RWPE1 (cell line): Measurements from ENCODE around the gene HOATZ.

Source experiments
- CTCF ChIA-PET: fragments of 350-600 bp; sonication (Branson Sonifier 250); formaldehyde crosslinking; extraction: SDS; loops from one replicate; lab custom pipeline; 2021; lab: Yijun Ruan, JAX
- POLR2A ChIA-PET: fragments of 400-600 bp; formaldehyde crosslinking; extraction: SDS; loops from one replicate; lab custom pipeline; 2020; ENCODE audit warnings: antibody characterized with exemption; ENCODE audit not compliant: low non-redundant PET; lab: Yijun Ruan, JAX
- DNase-seq: peaks from one replicate; pipeline ENCODE4 v3.0.0; 2012; ENCODE audit warnings: low spot score
- H3K27ac ChIP-seq: fragments of 450-650 bp; 2 replicates; pipeline ENCODE4 v1.5.1; 2017
- TF ChIP-seq, protein P1 (sequence below): fragments of 450-650 bp; conservative IDR thresholded peaks from 2 replicates; pipeline ENCODE4 v1.5.1; 2017; ENCODE audit warnings: low read depth, mild to moderate bottlenecking

HOATZ gene

DNA sequence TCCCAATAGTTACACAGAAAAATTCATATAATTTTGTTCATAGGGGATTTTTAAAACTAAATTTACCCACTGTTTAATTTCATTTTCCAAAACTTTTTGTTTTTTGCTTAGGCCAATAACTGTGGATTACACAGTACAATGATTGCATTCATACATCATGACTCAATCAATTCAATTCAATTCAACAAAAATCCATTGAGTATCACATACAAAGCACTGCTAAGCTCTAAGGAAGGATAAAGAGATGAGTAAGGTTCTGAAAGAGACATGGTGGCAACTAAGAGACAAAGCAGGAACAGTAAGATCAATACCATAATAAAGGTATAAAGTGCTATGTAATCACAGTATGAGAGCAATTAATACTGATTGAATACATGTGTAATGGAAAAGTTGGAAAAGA, 16.6 kb downstream of the HOATZ start:
- no peak for DNase-seq
- no peak overlapping the region for H3K27ac ChIP-seq
- ChIA-PET CTCF (no interaction called here), POLR2A (interaction anchor here (0.6 kb wide), 1 partner anchor 406 kb away, joined by 3 read pairs; no protein-coding TSS in a partner anchor)
- TF ChIP-seq, protein P1, sequence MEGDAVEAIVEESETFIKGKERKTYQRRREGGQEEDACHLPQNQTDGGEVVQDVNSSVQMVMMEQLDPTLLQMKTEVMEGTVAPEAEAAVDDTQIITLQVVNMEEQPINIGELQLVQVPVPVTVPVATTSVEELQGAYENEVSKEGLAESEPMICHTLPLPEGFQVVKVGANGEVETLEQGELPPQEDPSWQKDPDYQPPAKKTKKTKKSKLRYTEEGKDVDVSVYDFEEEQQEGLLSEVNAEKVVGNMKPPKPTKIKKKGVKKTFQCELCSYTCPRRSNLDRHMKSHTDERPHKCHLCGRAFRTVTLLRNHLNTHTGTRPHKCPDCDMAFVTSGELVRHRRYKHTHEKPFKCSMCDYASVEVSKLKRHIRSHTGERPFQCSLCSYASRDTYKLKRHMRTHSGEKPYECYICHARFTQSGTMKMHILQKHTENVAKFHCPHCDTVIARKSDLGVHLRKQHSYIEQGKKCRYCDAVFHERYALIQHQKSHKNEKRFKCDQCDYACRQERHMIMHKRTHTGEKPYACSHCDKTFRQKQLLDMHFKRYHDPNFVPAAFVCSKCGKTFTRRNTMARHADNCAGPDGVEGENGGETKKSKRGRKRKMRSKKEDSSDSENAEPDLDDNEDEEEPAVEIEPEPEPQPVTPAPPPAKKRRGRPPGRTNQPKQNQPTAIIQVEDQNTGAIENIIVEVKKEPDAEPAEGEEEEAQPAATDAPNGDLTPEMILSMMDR = no peak

DNA sequence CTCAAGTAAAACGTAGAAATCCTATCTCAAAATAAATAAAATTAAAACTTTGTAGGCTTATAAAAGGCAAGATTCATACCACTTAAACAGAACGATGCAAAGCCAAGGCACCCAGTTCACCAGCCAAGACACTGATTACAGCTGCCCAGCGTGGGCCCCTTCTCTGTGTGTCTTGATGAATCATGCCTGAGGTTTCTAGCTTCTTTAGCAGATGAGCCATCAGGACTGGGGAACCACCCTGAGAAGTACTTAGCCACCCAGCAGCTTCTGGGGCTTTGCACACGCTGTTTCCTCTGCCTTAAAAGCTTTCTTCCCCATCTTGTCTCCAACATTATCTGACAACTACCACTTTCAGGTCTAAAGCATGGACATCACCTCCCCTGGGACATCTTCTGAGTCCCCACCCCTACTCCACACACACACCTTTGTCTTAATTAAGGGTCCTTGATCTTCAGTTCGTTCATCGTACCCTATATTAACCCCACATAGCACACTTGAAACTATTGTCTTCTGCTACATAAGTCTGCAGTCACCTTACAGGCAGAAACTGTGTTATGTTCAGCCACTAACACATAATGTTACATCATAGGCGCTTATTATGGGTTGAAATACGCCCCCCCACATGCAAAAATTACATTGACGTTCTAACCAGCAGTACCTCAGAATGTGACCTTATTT, 17.2 kb downstream of the HOATZ start:
- ChIA-PET CTCF (no interaction called here), POLR2A (interaction anchor here (0.6 kb wide), 1 partner anchor 405 kb away, joined by 3 read pairs; no protein-coding TSS in a partner anchor)

DNA sequence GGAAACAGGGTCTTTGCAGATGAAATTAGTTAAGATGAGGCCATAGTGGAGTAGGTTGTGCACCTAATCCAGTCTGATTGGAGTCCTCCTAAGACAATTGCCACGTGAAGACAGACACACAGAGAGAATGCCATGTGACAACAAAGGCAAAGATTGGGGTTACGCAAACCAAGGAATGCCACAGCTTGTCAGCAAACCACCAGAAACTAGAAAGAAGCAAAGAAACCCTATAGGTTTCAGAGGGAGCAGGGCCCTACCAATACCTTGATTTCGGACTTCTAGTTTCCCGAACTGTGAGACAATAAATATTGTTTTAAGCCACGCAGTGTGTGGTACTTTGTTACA, 17.8 kb downstream of the HOATZ start:
- no peak for DNase-seq
- TF ChIP-seq, protein P1 = no peak
- H3K27ac ChIP-seq = no peak overlapping the region
- ChIA-PET CTCF (no interaction called here), POLR2A (no interaction called here)

More for the DNA sequence above, 17.2 kb downstream of the HOATZ start:
- DNase-seq = peak; percentile 87
- TF ChIP-seq, protein P1 = no peak
- H3K27ac ChIP-seq = no peak overlapping the region

DNA sequence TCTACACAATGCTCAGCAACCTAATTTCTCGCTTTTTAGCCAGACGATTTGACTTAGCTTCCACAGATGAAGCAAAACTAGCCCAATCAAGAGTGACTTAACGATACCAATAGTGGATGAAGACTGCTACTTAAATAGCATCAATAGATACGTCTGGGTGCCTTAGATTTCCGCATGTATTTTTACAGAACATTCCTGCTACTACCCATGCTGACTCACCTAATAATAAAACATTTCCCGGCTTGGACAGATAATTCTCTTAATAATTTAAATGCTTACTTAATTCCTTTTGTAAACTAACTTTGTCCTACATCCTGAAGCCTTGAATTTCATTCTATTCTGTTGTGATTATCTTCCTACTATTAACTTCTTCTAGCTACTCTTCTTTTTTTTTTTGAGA, 20.7 kb downstream of the HOATZ start:
- TF ChIP-seq, protein P1 = no peak
- ChIA-PET POLR2A (no interaction called here), CTCF (no interaction called here)
- no peak for DNase-seq
- no peak overlapping the region for H3K27ac ChIP-seq

DNA sequence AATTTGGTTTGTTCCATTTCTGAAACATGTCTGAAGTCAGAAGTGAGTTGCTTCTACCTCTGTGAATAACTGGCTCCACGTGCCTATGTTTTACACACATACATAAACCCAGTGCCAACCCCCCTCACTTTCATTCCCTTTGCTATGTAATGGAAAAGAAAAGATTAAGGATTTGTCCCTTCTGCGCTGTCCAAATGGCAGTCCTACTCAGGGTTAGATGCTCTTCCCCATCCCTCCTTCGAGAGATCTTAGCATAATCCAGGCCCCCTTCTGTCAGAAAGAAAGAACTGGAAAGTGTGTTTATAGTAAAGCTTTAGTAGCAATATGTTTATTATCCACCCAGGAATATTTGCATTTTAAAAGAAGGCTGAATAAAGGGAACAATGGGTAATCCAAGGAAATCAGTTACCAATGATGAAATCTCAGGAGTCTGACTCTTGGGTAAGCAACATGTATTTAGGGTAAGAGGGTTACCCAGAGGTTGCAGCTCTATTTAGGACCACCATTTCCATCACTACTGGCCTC, 22.8 kb downstream of the HOATZ start:
- CTCF ChIA-PET = no interaction called here
- POLR2A ChIA-PET = no interaction called here
- H3K27ac ChIP-seq = no peak overlapping the region
- DNase-seq = no peak
- TF ChIP-seq, protein P1 = no peak

DNA sequence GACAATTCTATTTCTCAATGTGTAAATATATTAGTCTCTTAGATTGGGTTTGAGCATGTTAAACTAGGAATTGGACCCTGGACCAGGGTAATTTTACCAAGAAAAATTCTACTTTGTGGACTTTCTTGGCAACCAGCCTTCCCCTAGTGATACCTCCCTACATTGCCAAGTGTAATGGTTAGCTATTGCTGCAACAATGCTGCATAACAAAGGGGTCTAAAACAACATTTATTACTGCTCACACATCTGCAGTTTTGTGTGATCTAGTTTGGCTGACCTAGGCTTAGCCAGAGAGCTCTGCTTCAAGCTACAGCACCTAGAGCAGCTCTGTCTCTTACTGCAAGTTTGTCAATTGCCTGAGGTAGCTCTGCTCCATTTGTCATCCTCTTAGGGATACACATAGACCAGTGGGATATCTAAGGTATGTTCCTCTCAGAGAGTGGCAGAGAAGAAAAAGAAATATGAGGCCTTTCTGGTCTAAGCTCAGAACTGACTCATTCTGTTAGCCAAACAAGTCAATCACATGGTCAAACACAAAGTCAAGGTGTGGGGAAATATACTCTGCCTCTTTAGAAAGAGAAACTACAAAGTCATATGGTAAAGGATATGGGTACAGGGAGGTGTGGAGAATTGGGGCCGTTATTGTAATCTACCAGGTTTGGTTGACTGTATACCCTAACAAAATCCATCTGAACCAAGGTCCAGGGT, 24.0 kb downstream of the HOATZ start:
- no peak for DNase-seq
- ChIA-PET POLR2A (no interaction called here), CTCF (interaction anchor here (0.7 kb wide), 1 partner anchor 1598 kb away, joined by 4 read pairs; no protein-coding TSS in a partner anchor)
- TF ChIP-seq, protein P1 = no peak
- H3K27ac ChIP-seq = no peak overlapping the region
